ENCODE measurements around the gene PARD3B. TPM values are rescaled to one million over a fixed set of nuclear protein-coding genes. Genes with fewer than 3 reads are reported as not detected.

Gene PARD3B
- total RNA-seq, 1 experiment from 2014 or later, result 6.4 TPM

DNA sequence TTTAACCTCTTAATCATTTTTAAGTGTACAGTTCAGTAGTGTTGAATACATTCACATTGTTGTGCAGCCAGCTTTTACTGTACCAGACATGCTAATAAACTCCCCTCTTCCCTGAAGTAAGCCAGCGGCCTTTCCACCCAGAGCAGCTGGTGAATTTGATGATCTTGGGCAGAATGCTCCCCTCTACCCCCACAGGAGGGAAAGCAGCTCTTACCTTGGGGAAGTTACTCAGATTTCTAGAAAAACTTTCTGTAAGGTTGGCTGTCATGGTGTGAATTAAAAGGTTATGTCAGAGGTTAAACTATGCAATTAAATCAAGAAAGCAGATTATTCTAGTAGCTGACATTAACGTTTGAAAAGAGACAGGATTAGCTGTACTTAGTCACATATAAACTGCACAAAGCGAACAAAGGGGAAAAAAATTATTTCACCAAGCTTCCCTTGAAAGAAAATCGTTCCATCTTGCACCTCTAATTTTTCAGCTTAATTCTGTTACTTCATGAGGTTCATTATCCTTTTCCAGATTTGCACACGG, 738.5 kb downstream of the PARD3B start:
- H3K23me2 ChIP-seq (ENCODE audit: insufficient read length, low read depth, low read length, poor library complexity, severe bottlenecking), result no peaks in the 10 kb centered on the region
- TF ChIP-seq, protein P1, sequence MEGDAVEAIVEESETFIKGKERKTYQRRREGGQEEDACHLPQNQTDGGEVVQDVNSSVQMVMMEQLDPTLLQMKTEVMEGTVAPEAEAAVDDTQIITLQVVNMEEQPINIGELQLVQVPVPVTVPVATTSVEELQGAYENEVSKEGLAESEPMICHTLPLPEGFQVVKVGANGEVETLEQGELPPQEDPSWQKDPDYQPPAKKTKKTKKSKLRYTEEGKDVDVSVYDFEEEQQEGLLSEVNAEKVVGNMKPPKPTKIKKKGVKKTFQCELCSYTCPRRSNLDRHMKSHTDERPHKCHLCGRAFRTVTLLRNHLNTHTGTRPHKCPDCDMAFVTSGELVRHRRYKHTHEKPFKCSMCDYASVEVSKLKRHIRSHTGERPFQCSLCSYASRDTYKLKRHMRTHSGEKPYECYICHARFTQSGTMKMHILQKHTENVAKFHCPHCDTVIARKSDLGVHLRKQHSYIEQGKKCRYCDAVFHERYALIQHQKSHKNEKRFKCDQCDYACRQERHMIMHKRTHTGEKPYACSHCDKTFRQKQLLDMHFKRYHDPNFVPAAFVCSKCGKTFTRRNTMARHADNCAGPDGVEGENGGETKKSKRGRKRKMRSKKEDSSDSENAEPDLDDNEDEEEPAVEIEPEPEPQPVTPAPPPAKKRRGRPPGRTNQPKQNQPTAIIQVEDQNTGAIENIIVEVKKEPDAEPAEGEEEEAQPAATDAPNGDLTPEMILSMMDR (conservative IDR thresholded peaks at IDR 0.05), result no peak
- no CpG with 5 or more reads among the region's 5 CpGs for WGBS (ENCODE audit: extremely low coverage, insufficient read length, low lambda C conversion rate)

More for the DNA sequence above, 738.5 kb downstream of the PARD3B start:
- no peak overlapping the region for H2AFZ ChIP-seq (ENCODE audit: low read length)
- DNase-seq, result no peak
- no peaks in the 10 kb centered on the region for H3K79me2 ChIP-seq (ENCODE audit: insufficient read depth, low read length)
- H2BK15ac ChIP-seq (ENCODE audit: low read depth, low read length), result no peak overlapping the region
- H3K14ac ChIP-seq (ENCODE audit: insufficient read depth, low read length), result no peak overlapping the region
- no peak overlapping the region for H4K8ac ChIP-seq (replicated peaks; ENCODE audit: insufficient read length, low read depth, low read length)
- H3K27me3 ChIP-seq (ENCODE audit: insufficient read depth, low read length), result no peaks in the 10 kb centered on the region
- H2BK120ac ChIP-seq (ENCODE audit: low read depth, low read length, poor library complexity, severe bottlenecking), result no peak overlapping the region
- no peak overlapping the region for H2BK12ac ChIP-seq (ENCODE audit: insufficient read length, low read depth, low read length)
- no peak overlapping the region for H3K18ac ChIP-seq (ENCODE audit: insufficient read length, low read depth, low read length)
- Mint-ChIP-seq H3K36me3 (ENCODE audit: insufficient read depth in 1 of 3, low read depth in 3 of 3) (peaks cover 0 to 3% (median 0%) of the 10 kb centered on the region in 3 experiments; a peak in 1 of 7 replicates), H3K27ac (peak overlapping the region in 1 of 3 experiments; percentile 43; a peak in 1 of 7 replicates), H3K27me3 (ENCODE audit: low read depth) (no peaks in the 10 kb centered on the region), H3K4me3 (no peak overlapping the region), H3K4me1 (peaks cover 26 to 31% of the 10 kb centered on the region in 2 experiments), H3K9me3 (no peaks in the 10 kb centered on the region)
- no peak overlapping the region for H3K23ac ChIP-seq (ENCODE audit: insufficient read length, low read depth, low read length)
- no peak overlapping the region for H3K56ac ChIP-seq (ENCODE audit: insufficient read length, low read depth, low read length)
- H2AK5ac ChIP-seq (ENCODE audit: insufficient read length, low read length), result no peak overlapping the region
- no peaks in the 10 kb centered on the region for H4K20me1 ChIP-seq (ENCODE audit: control insufficient read depth, insufficient read depth, insufficient read length)
- H4K5ac ChIP-seq (ENCODE audit: insufficient read length, low read depth, low read length), result no peak overlapping the region
- no peak overlapping the region for H3K4me2 ChIP-seq (ENCODE audit: insufficient read depth, insufficient read length, low read length)
- no peak overlapping the region for H2BK20ac ChIP-seq (ENCODE audit: low read depth, low read length, poor library complexity, severe bottlenecking)
- no peak overlapping the region for H3K27ac ChIP-seq (ENCODE audit: insufficient read length, low read depth, low read length)
- H4K91ac ChIP-seq (ENCODE audit: insufficient read length, low read depth, low read length), result no peak overlapping the region
- H3K4ac ChIP-seq (ENCODE audit: low read depth, low read length), result no peak overlapping the region
- no peak overlapping the region for H3K9ac ChIP-seq (ENCODE audit: extremely low read depth, insufficient read length, low read length)
- no peak overlapping the region for H2BK5ac ChIP-seq (ENCODE audit: insufficient read length, low read length)
- no peaks in the 10 kb centered on the region for H3K9me3 ChIP-seq (ENCODE audit: control insufficient read depth, low read depth, low read length)
- no peak overlapping the region for H3T11ph ChIP-seq (ENCODE audit: low read length)
- H3K79me1 ChIP-seq (ENCODE audit: insufficient read depth, low read depth, low read length, poor library complexity, severe bottlenecking), result no peaks in the 10 kb centered on the region
- H3K4me1 ChIP-seq (ENCODE audit: insufficient read depth, low read length), result 0 out of 2 replicates have a peak, but pooled peaks cover 2% of the 10 kb centered on the region

Data from H9 (cell line).